Ascending aorta (tissue), 2 donors: ENCODE results near the gene FTSJ1. TPM values are rescaled to one million over a fixed set of nuclear protein-coding genes. Genes with fewer than 3 reads are reported as not detected.
"Not testable (repeated sequence)": the region's sequence is repeated elsewhere in the genome, so short reads cannot be mapped to it uniquely, and the experiment has no call there.

ENCODE experiments used
- DNase-seq, 2 donors: peaks; one replicate each; pipeline ENCODE4 v3.0.0-alpha.2; 2019; ENCODE audit warnings: low spot score in 2 of 2
- H3K27ac ChIP-seq, 2 donors: fragments of 200-600 bp; sonication (generic); one replicate each; pipeline ENCODE4 v1.5.1; 2016 to 2017; ENCODE audit warnings: mild to moderate bottlenecking in 1 of 2
- H3K27me3 ChIP-seq: fragments of 200-600 bp; sonication (generic); one replicate; pipeline ENCODE4 v1.5.1; 2017
- H3K36me3 ChIP-seq, 2 donors: fragments of 200-600 bp; sonication (generic); one replicate each; pipeline ENCODE4 v1.5.1; 2016
- H3K4me1 ChIP-seq, 2 donors: fragments of 200-600 bp; sonication (generic); one replicate each; pipeline ENCODE4 v1.5.1; 2016 to 2017; ENCODE audit warnings: mild to moderate bottlenecking in 1 of 2
- H3K4me3 ChIP-seq, 2 donors: fragments of 200-600 bp; sonication (generic); one replicate each; pipeline ENCODE4 v1.5.1; 2016 to 2017; ENCODE audit warnings: mild to moderate bottlenecking in 1 of 2
- H3K9me3 ChIP-seq, 2 donors: fragments of 200-600 bp; sonication (generic); one replicate each; pipeline ENCODE4 v1.5.1; 2016
- intact Hi-C: fragments of 100-400 bp; cut with DNase I; formaldehyde crosslinking; loops from one replicate; pipeline ENCODE4 v1.15.1; 2023
- total RNA-seq: library from RNA; depleted of rRNA; stranded (reverse); fragments of >200 nt; gene quantifications from one replicate; pipeline ENCODE4 v1.1.0, GENCODE V29; 2016
- TF ChIP-seq, protein P1 (sequence below), 3 experiments: fragments of 200-600 bp in 2 of 3; fragments of 450-650 bp in 1 of 3; sonication (generic) in 2 of 3; IDR thresholded peaks; one replicate each; pipeline ENCODE4 v1.5.1; 2016 to 2019; ENCODE audit warnings: antibody characterized with exemption in 3 of 3, mild to moderate bottlenecking in 1 of 3, moderate library complexity in 1 of 3

FTSJ1 gene
- total RNA-seq, 1 donor from 2014 or later = 159 TPM

GRCh38 chrX:48520976-48521352 lies 45.0 kb downstream of the FTSJ1 start:
- Histone ChIP-seq H3K27ac (no peak overlapping the region), H3K36me3 (peaks cover under 1 to 3% of the 10 kb centered on the region in 2 donors), H3K4me1 (no peaks in the 10 kb centered on the region), H3K4me3 (peak overlapping the region in 1 of 2 donors; percentile 79), H3K9me3 (no peaks in the 10 kb centered on the region), H3K27me3 (no peaks in the 10 kb centered on the region)
- intact Hi-C loops = loop anchor here (1.0 to 5.0 kb wide), 2 partner anchors 18 to 44 kb away; partner anchors contain the start of genes FTSJ1 and TBC1D25
- TF ChIP-seq, protein P1, sequence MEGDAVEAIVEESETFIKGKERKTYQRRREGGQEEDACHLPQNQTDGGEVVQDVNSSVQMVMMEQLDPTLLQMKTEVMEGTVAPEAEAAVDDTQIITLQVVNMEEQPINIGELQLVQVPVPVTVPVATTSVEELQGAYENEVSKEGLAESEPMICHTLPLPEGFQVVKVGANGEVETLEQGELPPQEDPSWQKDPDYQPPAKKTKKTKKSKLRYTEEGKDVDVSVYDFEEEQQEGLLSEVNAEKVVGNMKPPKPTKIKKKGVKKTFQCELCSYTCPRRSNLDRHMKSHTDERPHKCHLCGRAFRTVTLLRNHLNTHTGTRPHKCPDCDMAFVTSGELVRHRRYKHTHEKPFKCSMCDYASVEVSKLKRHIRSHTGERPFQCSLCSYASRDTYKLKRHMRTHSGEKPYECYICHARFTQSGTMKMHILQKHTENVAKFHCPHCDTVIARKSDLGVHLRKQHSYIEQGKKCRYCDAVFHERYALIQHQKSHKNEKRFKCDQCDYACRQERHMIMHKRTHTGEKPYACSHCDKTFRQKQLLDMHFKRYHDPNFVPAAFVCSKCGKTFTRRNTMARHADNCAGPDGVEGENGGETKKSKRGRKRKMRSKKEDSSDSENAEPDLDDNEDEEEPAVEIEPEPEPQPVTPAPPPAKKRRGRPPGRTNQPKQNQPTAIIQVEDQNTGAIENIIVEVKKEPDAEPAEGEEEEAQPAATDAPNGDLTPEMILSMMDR (IDR thresholded peaks at IDR 0.05) = no peak
- no peak for DNase-seq

DNA sequence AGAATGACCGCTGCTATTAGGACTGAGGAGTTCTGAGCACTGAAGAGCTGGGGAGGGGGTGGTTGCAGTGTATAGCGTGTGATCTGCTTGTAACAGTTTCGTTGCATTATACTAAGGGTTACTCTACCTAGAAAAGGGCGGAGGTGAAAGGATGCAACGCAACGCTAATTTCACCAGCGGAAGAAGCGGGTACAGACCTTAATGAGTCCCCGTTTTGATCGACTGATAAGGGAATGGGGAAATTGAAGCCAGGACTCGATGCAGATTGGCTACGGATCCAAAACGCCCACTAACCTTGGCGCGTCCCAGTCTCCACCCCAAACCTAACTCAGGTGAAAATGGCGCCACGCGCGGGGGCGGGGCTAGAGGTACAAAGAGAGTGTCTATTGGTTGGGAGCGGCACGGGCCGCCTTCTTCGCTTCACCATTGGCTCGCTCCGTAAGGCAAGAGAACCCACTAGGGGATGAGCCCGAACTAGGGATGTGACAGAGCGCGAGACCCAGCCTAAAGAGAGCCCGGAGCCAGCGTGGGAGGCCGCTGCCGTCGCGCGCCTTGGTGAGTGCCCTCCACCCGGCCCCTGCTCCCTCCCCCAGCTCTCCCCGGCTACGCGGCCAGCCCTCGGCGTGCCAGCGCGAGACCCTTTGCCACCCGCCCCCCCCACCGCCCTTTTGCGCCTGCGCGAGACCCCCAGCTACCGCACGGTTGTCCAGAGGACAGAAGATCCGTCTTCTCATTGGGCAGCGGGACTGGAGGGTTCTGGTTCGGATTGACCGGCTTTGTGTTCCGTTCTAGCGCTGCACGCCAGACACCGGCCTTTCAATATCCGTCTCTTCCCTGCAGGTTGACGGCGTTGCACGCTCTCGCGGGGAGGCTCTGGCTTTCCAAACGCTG lies 45.6 kb downstream of the FTSJ1 start, which contains the start of gene EBP:
EBP (plus strand) TSS at position 456 of the 891 bp plus-strand sequence. CDS start 1,964 bp downstream, outside the sequence.
- Histone ChIP-seq H3K4me1 (no peaks in the 10 kb centered on the region), H3K27ac (peak within 1 kb of the TSS; percentile 59 to 69), H3K4me3 (peak within 1 kb of the TSS; percentile 56 to 79), H3K27me3 (no peaks in the 10 kb centered on the region), H3K9me3 (no peaks in the 10 kb centered on the region), H3K36me3 (peaks cover 0 to 2% of the 10 kb centered on the region in 2 donors)
- TF ChIP-seq, protein P1 (IDR thresholded peaks at IDR 0.05) = no peak
- DNase-seq = peak; percentile 69 to 93
- intact Hi-C loops = loop anchor here (1.0 to 5.0 kb wide), 2 partner anchors 18 to 44 kb away; partner anchors contain the start of genes FTSJ1 and TBC1D25

GRCh38 chrX:48522291-48522690 lies 46.3 kb downstream of the FTSJ1 start:
- H3K9me3 ChIP-seq = no peaks in the 10 kb centered on the region
- no peak for DNase-seq
- H3K27ac ChIP-seq = no peak overlapping the region
- H3K4me1 ChIP-seq = no peaks in the 10 kb centered on the region
- H3K4me3 ChIP-seq = peak overlapping the region; percentile 56 to 79
- no peaks in the 10 kb centered on the region for H3K27me3 ChIP-seq
- TF ChIP-seq, protein P1 (IDR thresholded peaks at IDR 0.05) = no peak
- peaks cover 0 to 5% of the 10 kb centered on the region in 2 donors for H3K36me3 ChIP-seq
- intact Hi-C loops = loop anchor here (5.0 kb wide), 1 partner anchor 45 kb away; the partner anchor contains the start of gene FTSJ1

GRCh38 chrX:48523682-48524081 lies 47.7 kb downstream of the FTSJ1 start:
- Histone ChIP-seq H3K27me3 (no peaks in the 10 kb centered on the region), H3K4me1 (no peaks in the 10 kb centered on the region), H3K36me3 (peaks cover 3 to 8% of the 10 kb centered on the region in 2 donors), H3K4me3 (no peak overlapping the region), H3K9me3 (no peaks in the 10 kb centered on the region), H3K27ac (no peak overlapping the region)
- no peak for DNase-seq
- intact Hi-C loops = loop anchor here (5.0 kb wide), 1 partner anchor 46 kb away; the partner anchor contains the start of gene FTSJ1
- TF ChIP-seq, protein P1 (IDR thresholded peaks at IDR 0.05) = no peak

DNA sequence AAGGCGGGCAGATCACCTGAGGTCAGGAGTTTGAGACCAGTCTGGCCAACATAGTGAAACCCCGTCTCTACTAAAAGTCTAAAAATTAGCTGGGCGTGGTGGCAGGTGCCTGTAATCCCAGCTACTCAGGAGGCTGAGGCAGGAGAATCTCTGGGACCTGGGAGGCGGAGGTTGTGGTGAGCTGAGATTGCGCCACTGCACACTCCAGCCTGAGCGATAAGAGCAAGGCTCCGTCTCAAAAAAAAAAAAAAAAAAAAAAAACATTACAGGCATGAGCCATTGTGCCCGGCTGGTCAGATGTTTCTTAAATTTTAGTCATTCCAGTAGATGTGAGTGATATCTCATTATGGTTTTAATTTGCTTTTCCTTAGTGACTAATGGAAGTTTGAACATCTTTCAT lies 49.9 kb downstream of the FTSJ1 start:
- H3K36me3 ChIP-seq = not testable (repeated sequence)

DNA sequence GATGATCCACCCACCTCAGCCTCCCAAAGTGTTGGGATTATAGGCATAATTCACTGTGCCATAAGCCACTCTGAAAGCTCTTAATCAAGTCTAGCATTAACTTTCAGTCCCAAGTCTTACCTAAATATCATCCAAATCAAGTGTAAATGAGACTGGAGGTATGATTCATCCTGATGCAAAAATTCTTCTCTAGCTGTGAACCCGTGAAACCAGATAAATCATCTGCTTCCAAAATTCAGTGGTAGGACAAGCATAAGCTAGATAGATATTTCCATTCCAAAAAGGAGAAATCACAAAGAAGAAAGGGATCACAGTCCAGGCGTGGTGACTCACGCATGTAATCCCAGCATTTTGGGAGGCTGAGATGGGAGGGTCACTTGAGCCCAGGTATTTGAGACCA lies 54.7 kb downstream of the FTSJ1 start:
- DNase-seq = no peak
- no peak overlapping the region for H3K4me3 ChIP-seq
- H3K27me3 ChIP-seq = no peaks in the 10 kb centered on the region
- intact Hi-C loops = loop anchor here (10.0 kb wide), 2 partner anchors 274 to 384 kb away; partner anchors contain the start of genes HDAC6, PIM2 and SLC35A2
- H3K27ac ChIP-seq = no peak overlapping the region
- H3K9me3 ChIP-seq = no peaks in the 10 kb centered on the region
- H3K4me1 ChIP-seq = no peaks in the 10 kb centered on the region
- TF ChIP-seq, protein P1 (IDR thresholded peaks at IDR 0.05) = no peak
- H3K36me3 ChIP-seq = peaks cover 5 to 8% of the 10 kb centered on the region in 2 donors

More for the DNA sequence above, 49.9 kb downstream of the FTSJ1 start:
- DNase-seq, intact Hi-C loops, H3K27ac ChIP-seq, H3K9me3 ChIP-seq, H3K4me1 ChIP-seq, H3K4me3 ChIP-seq, H3K27me3 ChIP-seq: not testable (repeated sequence)
